ENCODE results near the gene DLGAP3.

DLGAP3 gene

GRCh38 chr1:34905098-34905459, 24.4 kb downstream of the DLGAP3 start:
- FAIRE-seq = no peak
- DNase-seq (ENCODE audit: insufficient read length, low spot score) = no peak

- no peak for DNase-seq (ENCODE audit: insufficient read length, low spot score)
- no peak for FAIRE-seq
Measured at GRCh38 chr1:34904236-34905097, 25.0 kb downstream of the DLGAP3 start.

GRCh38 chr1:34901919-34902318, 27.5 kb downstream of the DLGAP3 start:
- FAIRE-seq = no peak
- no peak for DNase-seq (ENCODE audit: insufficient read length, low spot score)

- DNase-seq (ENCODE audit: insufficient read length, low spot score) (no peak), FAIRE-seq (no peak)
Measured at GRCh38 chr1:34900775-34901502, 28.5 kb downstream of the DLGAP3 start.

- DNase-seq (ENCODE audit: insufficient read length, low spot score) (no peak), FAIRE-seq (no peak)
Measured at GRCh38 chr1:34899906-34900305, 29.5 kb downstream of the DLGAP3 start.

- no peak for FAIRE-seq
- DNase-seq (ENCODE audit: insufficient read length, low spot score) = no peak
Measured at GRCh38 chr1:34899471-34899870, 30.0 kb downstream of the DLGAP3 start.

- DNase-seq (ENCODE audit: insufficient read length, low spot score) = no peak
- FAIRE-seq = no peak
Measured at GRCh38 chr1:34898330-34898761, 31.1 kb downstream of the DLGAP3 start.

GRCh38 chr1:34896612-34897011, 32.8 kb downstream of the DLGAP3 start:
- no peak for FAIRE-seq

GRCh38 chr1:34889705-34890104, 39.7 kb downstream of the DLGAP3 start:
- DNase-seq (ENCODE audit: insufficient read length, low spot score) (no peak), FAIRE-seq (no peak)

More at GRCh38 chr1:34896612-34897011, 32.8 kb downstream of the DLGAP3 start:
- DNase-seq (ENCODE audit: insufficient read length, low spot score) = no peak

GRCh38 chr1:34887593-34887992, 41.9 kb downstream of the DLGAP3 start:
- FAIRE-seq (no peak), DNase-seq (ENCODE audit: insufficient read length, low spot score) (no peak)

GRCh38 chr1:34885405-34886247, 43.8 kb downstream of the DLGAP3 start:
- FAIRE-seq (no peak), DNase-seq (ENCODE audit: insufficient read length, low spot score) (no peak)

GRCh38 chr1:34884961-34885360, 44.5 kb downstream of the DLGAP3 start:
- DNase-seq (ENCODE audit: insufficient read length, low spot score) = no peak
- no peak for FAIRE-seq

GRCh38 chr1:34884536-34884935, 44.9 kb downstream of the DLGAP3 start:
- FAIRE-seq = no peak
- no peak for DNase-seq (ENCODE audit: insufficient read length, low spot score)

- FAIRE-seq = no peak
- no peak for DNase-seq (ENCODE audit: insufficient read length, low spot score)
Measured at GRCh38 chr1:34879230-34879629, 50.2 kb downstream of the DLGAP3 start.

GRCh38 chr1:34876406-34876805, 53.0 kb downstream of the DLGAP3 start:
- no peak for FAIRE-seq
- no peak for DNase-seq (ENCODE audit: insufficient read length, low spot score)

GRCh38 chr1:34874296-34874952, 55.0 kb downstream of the DLGAP3 start:
- DNase-seq (ENCODE audit: insufficient read length, low spot score) (no peak), FAIRE-seq (no peak)

GRCh38 chr1:34872133-34872503, 57.3 kb downstream of the DLGAP3 start:
- no peak for FAIRE-seq
- no peak for DNase-seq (ENCODE audit: insufficient read length, low spot score)

- FAIRE-seq (no peak), DNase-seq (ENCODE audit: insufficient read length, low spot score) (no peak)
Measured at GRCh38 chr1:34871443-34872132, 57.9 kb downstream of the DLGAP3 start.

- FAIRE-seq (no peak), DNase-seq (ENCODE audit: insufficient read length, low spot score) (no peak)
Measured at GRCh38 chr1:34870395-34870794, 59.1 kb downstream of the DLGAP3 start.

GRCh38 chr1:34869760-34870159, 59.7 kb downstream of the DLGAP3 start:
- FAIRE-seq = no peak
- no peak for DNase-seq (ENCODE audit: insufficient read length, low spot score)
